GM23338 (cell line): Measurements from ENCODE around the gene SLC5A11.

Experiments
- CREB1 ChIP-seq: fragments of 250-450 bp; sonication (Bioruptor Pico); IDR thresholded peaks from 2 replicates; pipeline ENCODE4 v1.5.0; 2020; ENCODE audit warnings: low read depth, mild to moderate bottlenecking, moderate library complexity
- CTCF ChIP-seq, 2 experiments: fragments of 200-600 bp in 1 of 2; sonication (generic) in 1 of 2; conservative IDR thresholded peaks; 2 replicates each; pipeline versions ENCODE4 v1.5.1 to v1.6.1; 2016 to 2017; ENCODE audit warnings: antibody characterized with exemption in 2 of 2, low read depth in 2 of 2, mild to moderate bottlenecking in 2 of 2, moderate library complexity in 1 of 2
- ETS1 ChIP-seq: IDR thresholded peaks from 2 replicates; pipeline ENCODE4 v1.6.1; 2016; ENCODE audit warnings: antibody characterized with exemption
- EZH2 ChIP-seq: fragments of 200-600 bp; sonication (generic); IDR thresholded peaks from one replicate; pipeline ENCODE4 v1.8.0; 2017; ENCODE audit warnings: antibody characterized with exemption, mild to moderate bottlenecking, low read depth; ENCODE audit not compliant: unreplicated experiment
- EZH2phosphoT487 ChIP-seq: fragments of 200-600 bp; sonication (generic); IDR thresholded peaks from one replicate; pipeline ENCODE4 v1.8.1; 2018; ENCODE audit warnings: antibody characterized with exemption; ENCODE audit not compliant: unreplicated experiment
- JUNB ChIP-seq: IDR thresholded peaks from one replicate; pipeline ENCODE4 v1.6.1; 2016; ENCODE audit warnings: antibody characterized with exemption; ENCODE audit not compliant: unreplicated experiment
- POLR2AphosphoS5 ChIP-seq: IDR thresholded peaks from 2 replicates; pipeline ENCODE4 v1.6.1; 2016; ENCODE audit warnings: antibody characterized with exemption, low read depth
- REST ChIP-seq: IDR thresholded peaks from one replicate; pipeline ENCODE4 v1.6.1; 2018; ENCODE audit warnings: antibody characterized with exemption; ENCODE audit not compliant: unreplicated experiment
- STAT1 ChIP-seq: IDR thresholded peaks from one replicate; pipeline ENCODE4 v1.6.1; 2016; ENCODE audit warnings: antibody characterized with exemption; ENCODE audit not compliant: unreplicated experiment
- ZNF331 ChIP-seq: fragments of 250-450 bp; sonication (Bioruptor Pico); IDR thresholded peaks from 2 replicates; pipeline ENCODE4 v1.5.0; 2020; ENCODE audit warnings: low read depth, mild to moderate bottlenecking, moderate library complexity

- TF ChIP-seq CTCF (conservative IDR thresholded peaks at IDR 0.05; ENCODE audit: low read depth in 2 of 2) (no peak), POLR2AphosphoS5 (no peak), ETS1 (no peak), EZH2 (no peak), JUNB (no peak), REST (no peak), ZNF331 (CRISPR knock-in tag) (no peak), EZH2phosphoT487 (no peak), CREB1 (CRISPR knock-in tag) (no peak), STAT1 (no peak)
These were observed 26.2 kb upstream of the SLC5A11 start for GRCh38 chr16:24819462-24820040.
